HEK293 (cell line): Measurements from ENCODE around the gene STARD8.
A peak's percentile ranks its signal among the peaks of the same experiment; 100 is the strongest.

Experiments
- CTCF ChIA-PET: fragments of 350-600 bp; formaldehyde crosslinking; extraction: SDS; loops from one replicate; lab custom pipeline; 2021; ENCODE audit warnings: antibody characterized with exemption; lab: Yijun Ruan, JAX
- POLR2A ChIA-PET: fragments of 300-600 bp; formaldehyde crosslinking; extraction: SDS; loops from one replicate; lab custom pipeline; 2020; ENCODE audit warnings: antibody characterized with exemption, inconsistent platforms; lab: Yijun Ruan, JAX
- H3K27ac ChIP-seq: fragments of 200-500 bp; sonication (Bioruptor generic); 2 replicates; pipeline ENCODE4 v1.5.1; 2014; ENCODE audit warnings: low read depth, low read length, control low read depth, inconsistent platforms; ENCODE audit errors: extremely low read depth
- H3K36me3 ChIP-seq, 2 experiments: fragments of 200-500 bp in 1 of 2; sonication (Bioruptor generic) in 1 of 2; 1 replicate in 1 of 2; 2 replicates in 1 of 2; pipeline ENCODE4 v1.5.1; 2014 to 2017; ENCODE audit warnings: inconsistent platforms in 2 of 2, low read length in 2 of 2; ENCODE audit not compliant: control insufficient read depth in 2 of 2, insufficient read depth in 1 of 2
- H3K4me1 ChIP-seq: fragments of 200-500 bp; sonication (Bioruptor generic); 2 replicates; pipeline ENCODE4 v1.5.1; 2014; ENCODE audit warnings: mild to moderate bottlenecking, low read length, inconsistent platforms; ENCODE audit not compliant: control insufficient read depth, insufficient read depth
- H3K4me3 ChIP-seq: 2 replicates; pipeline ENCODE4 v1.5.1; 2011; ENCODE audit warnings: low read depth, mild to moderate bottlenecking, control low read depth, low read length, moderate library complexity
- H3K9me3 ChIP-seq: fragments of 200-500 bp; sonication (Bioruptor generic); 2 replicates; pipeline ENCODE4 v1.5.1; 2014; ENCODE audit warnings: low read depth, low read length, inconsistent platforms; ENCODE audit not compliant: control insufficient read depth, insufficient read depth
- EGR2 ChIP-seq: fragments of 450-650 bp; formaldehyde crosslinking; IDR thresholded peaks from 2 replicates; pipeline ENCODE4 v1.5.1; 2016; ENCODE audit warnings: low read depth, missing biosample characterization, missing genetic modification characterization
- GFI1B ChIP-seq: fragments of 450-650 bp; formaldehyde crosslinking; IDR thresholded peaks from 2 replicates; pipeline ENCODE4 v1.5.1; 2016; ENCODE audit warnings: missing biosample characterization, missing genetic modification characterization
- GLI2 ChIP-seq: fragments of 450-650 bp; formaldehyde crosslinking; IDR thresholded peaks from 2 replicates; pipeline ENCODE4; 2017; ENCODE audit warnings: missing biosample characterization, missing genetic modification characterization, low read depth, borderline replicate concordance
- GLIS2 ChIP-seq: fragments of 450-650 bp; formaldehyde crosslinking; IDR thresholded peaks from 2 replicates; pipeline ENCODE4 v1.5.1; 2016; ENCODE audit warnings: missing biosample characterization, missing genetic modification characterization
- KLF9 ChIP-seq: fragments of 450-650 bp; formaldehyde crosslinking; IDR thresholded peaks from 2 replicates; pipeline ENCODE4 v1.5.1; 2016; ENCODE audit warnings: missing biosample characterization, missing genetic modification characterization, low read depth
- SCRT1 ChIP-seq: fragments of 450-650 bp; formaldehyde crosslinking; IDR thresholded peaks from 2 replicates; pipeline ENCODE4 v1.5.1; 2016; ENCODE audit warnings: missing biosample characterization, missing genetic modification characterization, borderline replicate concordance
- SP2 ChIP-seq: fragments of 450-650 bp; formaldehyde crosslinking; IDR thresholded peaks from 2 replicates; pipeline ENCODE4 v1.5.1; 2016; ENCODE audit warnings: missing biosample characterization, missing genetic modification characterization
- SP7 ChIP-seq: fragments of 450-650 bp; formaldehyde crosslinking; IDR thresholded peaks from 2 replicates; pipeline ENCODE4 v1.5.1; 2016; ENCODE audit warnings: missing biosample characterization, missing genetic modification characterization
- YY2 ChIP-seq: fragments of 450-650 bp; formaldehyde crosslinking; IDR thresholded peaks from 2 replicates; pipeline ENCODE4 v1.5.1; 2016; ENCODE audit warnings: missing biosample characterization, missing genetic modification characterization
- ZBTB7A ChIP-seq: fragments of 450-650 bp; formaldehyde crosslinking; IDR thresholded peaks from 2 replicates; pipeline ENCODE4 v1.5.1; 2016; ENCODE audit warnings: low read depth, missing biosample characterization, missing genetic modification characterization
- ZBTB8A ChIP-seq: fragments of 450-650 bp; formaldehyde crosslinking; IDR thresholded peaks from 2 replicates; pipeline ENCODE4 v1.5.1; 2016; ENCODE audit warnings: missing biosample characterization, missing genetic modification characterization
- ZFP41 ChIP-seq: fragments of 450-650 bp; formaldehyde crosslinking; IDR thresholded peaks from 2 replicates; pipeline ENCODE4 v1.5.1; 2016; ENCODE audit warnings: missing biosample characterization, missing genetic modification characterization, borderline replicate concordance
- ZNF133 ChIP-seq: fragments of 450-650 bp; formaldehyde crosslinking; IDR thresholded peaks from 2 replicates; pipeline ENCODE4 v1.5.1; 2016; ENCODE audit warnings: missing biosample characterization, missing genetic modification characterization
- ZNF157 ChIP-seq: fragments of 450-650 bp; formaldehyde crosslinking; IDR thresholded peaks from 2 replicates; pipeline ENCODE4 v1.5.1; 2016; ENCODE audit warnings: missing biosample characterization, missing genetic modification characterization
- ZNF274 ChIP-seq, 2 experiments: fragments of 200-500 bp in 1 of 2; fragments of 450-650 bp in 1 of 2; sonication (Bioruptor generic) in 1 of 2; formaldehyde crosslinking in 1 of 2; IDR thresholded peaks; 2 replicates each; pipeline versions ENCODE4 v1.5.1 to v1.6.1; 2014 to 2016; ENCODE audit warnings: borderline replicate concordance in 1 of 2, inconsistent platforms in 1 of 2, low read length in 1 of 2, missing biosample characterization in 1 of 2, missing genetic modification characterization in 1 of 2
- ZNF311 ChIP-seq: fragments of 450-650 bp; formaldehyde crosslinking; IDR thresholded peaks from 2 replicates; pipeline ENCODE4 v1.5.1; 2017; ENCODE audit warnings: missing biosample characterization, missing genetic modification characterization, borderline replicate concordance
- ZNF341 ChIP-seq: fragments of 450-650 bp; formaldehyde crosslinking; IDR thresholded peaks from 2 replicates; pipeline ENCODE4; 2016; ENCODE audit warnings: low read depth, missing biosample characterization, missing genetic modification characterization
- ZNF473 ChIP-seq: fragments of 450-650 bp; formaldehyde crosslinking; IDR thresholded peaks from 2 replicates; pipeline ENCODE4 v1.5.1; 2017; ENCODE audit warnings: missing biosample characterization, missing genetic modification characterization
- ZNF660 ChIP-seq: fragments of 450-650 bp; IDR thresholded peaks from 2 replicates; pipeline ENCODE4 v1.5.1; 2018; ENCODE audit warnings: missing biosample characterization, mild to moderate bottlenecking, missing genetic modification characterization
- ZNF670 ChIP-seq: fragments of 450-650 bp; formaldehyde crosslinking; IDR thresholded peaks from 2 replicates; pipeline ENCODE4 v1.5.1; 2016; ENCODE audit warnings: missing biosample characterization, missing genetic modification characterization, low read depth
- ZNF677 ChIP-seq: fragments of 450-650 bp; IDR thresholded peaks from 2 replicates; pipeline ENCODE4 v1.5.0; 2018; ENCODE audit warnings: missing biosample characterization, mild to moderate bottlenecking, missing genetic modification characterization, moderate library complexity
- ZNF777 ChIP-seq: fragments of 450-650 bp; formaldehyde crosslinking; IDR thresholded peaks from 2 replicates; pipeline ENCODE4 v1.5.1; 2017; ENCODE audit warnings: missing biosample characterization, missing genetic modification characterization, borderline replicate concordance
- TF ChIP-seq, protein P1 (sequence below): fragments of 450-650 bp; formaldehyde crosslinking; IDR thresholded peaks from 2 replicates; pipeline ENCODE4 v1.5.1; 2017; ENCODE audit warnings: missing biosample characterization, missing genetic modification characterization
- TF ChIP-seq, protein P2 (sequence below): fragments of 450-650 bp; formaldehyde crosslinking; IDR thresholded peaks from 2 replicates; pipeline ENCODE4 v1.5.1; 2016; ENCODE audit warnings: missing biosample characterization, missing genetic modification characterization

The STARD8 gene

DNA sequence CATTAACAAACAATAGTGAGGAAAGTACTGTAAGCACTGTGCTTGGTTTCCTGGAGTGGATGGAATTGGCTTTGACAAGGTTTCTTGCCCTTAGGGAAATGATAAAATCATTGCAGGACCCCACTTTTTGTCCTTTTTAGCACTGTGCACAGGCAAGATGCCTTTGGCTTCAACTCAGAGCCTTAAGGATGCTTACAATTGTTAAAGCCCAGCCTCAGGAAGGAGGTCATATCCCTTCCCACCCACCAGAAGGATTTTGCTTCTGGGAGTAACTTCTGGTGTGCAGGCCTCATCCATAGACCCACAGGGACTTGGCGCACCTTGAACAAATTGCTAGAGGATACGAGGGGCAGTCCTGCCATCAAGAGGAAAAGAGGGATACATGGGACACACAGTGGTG lies 44.5 kb downstream of the STARD8 start:
- Histone ChIP-seq H3K4me1 (no peaks in the 10 kb centered on the region), H3K36me3 (no peaks in the 10 kb centered on the region), H3K9me3 (no peaks in the 10 kb centered on the region), H3K27ac (no peak overlapping the region), H3K4me3 (no peak overlapping the region)
- POLR2A ChIA-PET, result no interaction called here
- TF ChIP-seq ZFP41 (tag by site-specific recombination) (no peak), YY2 (tag by site-specific recombination) (no peak), ZNF473 (tag by site-specific recombination) (no peak), ZNF341 (tag by site-specific recombination) (no peak), ZNF677 (tag by site-specific recombination) (no peak)
- CTCF ChIA-PET, result no interaction called here

DNA sequence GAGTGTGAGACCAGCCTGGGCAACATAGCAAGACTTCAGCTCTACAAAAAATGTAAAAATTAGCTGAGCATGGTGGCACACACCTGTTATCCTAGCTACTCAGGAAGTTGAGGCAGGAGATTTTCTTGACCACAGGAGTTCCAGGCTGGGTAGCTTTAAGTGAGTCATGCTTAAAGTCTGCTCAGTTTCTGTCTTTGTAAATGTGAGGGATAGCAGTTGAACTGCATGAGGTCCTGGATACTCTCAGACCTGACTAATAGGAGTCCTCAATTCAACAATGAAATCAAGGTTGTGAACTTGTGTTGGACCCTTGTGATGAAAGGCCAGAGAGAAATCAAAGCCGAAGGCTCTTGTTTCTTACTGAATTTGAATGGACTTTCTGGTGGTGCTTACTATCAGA lies 45.2 kb downstream of the STARD8 start:
- no peak overlapping the region for H3K27ac ChIP-seq
- no peaks in the 10 kb centered on the region for H3K4me1 ChIP-seq
- H3K4me3 ChIP-seq, result no peak overlapping the region
- POLR2A ChIA-PET, result no interaction called here
- CTCF ChIA-PET, result interaction anchor here (0.7 kb wide), 1 partner anchor 573 kb away, joined by 3 read pairs; no protein-coding TSS in a partner anchor
- TF ChIP-seq SP7 (tag by site-specific recombination), result no peak
- no peak for TF ChIP-seq SCRT1 (tag by site-specific recombination)
- no peak for TF ChIP-seq ZNF660 (tag by site-specific recombination)
- TF ChIP-seq ZNF133, result peak; percentile 24; the same call in 1 of the 2 replicates
- no peaks in the 10 kb centered on the region for H3K9me3 ChIP-seq
- H3K36me3 ChIP-seq, result no peaks in the 10 kb centered on the region

DNA sequence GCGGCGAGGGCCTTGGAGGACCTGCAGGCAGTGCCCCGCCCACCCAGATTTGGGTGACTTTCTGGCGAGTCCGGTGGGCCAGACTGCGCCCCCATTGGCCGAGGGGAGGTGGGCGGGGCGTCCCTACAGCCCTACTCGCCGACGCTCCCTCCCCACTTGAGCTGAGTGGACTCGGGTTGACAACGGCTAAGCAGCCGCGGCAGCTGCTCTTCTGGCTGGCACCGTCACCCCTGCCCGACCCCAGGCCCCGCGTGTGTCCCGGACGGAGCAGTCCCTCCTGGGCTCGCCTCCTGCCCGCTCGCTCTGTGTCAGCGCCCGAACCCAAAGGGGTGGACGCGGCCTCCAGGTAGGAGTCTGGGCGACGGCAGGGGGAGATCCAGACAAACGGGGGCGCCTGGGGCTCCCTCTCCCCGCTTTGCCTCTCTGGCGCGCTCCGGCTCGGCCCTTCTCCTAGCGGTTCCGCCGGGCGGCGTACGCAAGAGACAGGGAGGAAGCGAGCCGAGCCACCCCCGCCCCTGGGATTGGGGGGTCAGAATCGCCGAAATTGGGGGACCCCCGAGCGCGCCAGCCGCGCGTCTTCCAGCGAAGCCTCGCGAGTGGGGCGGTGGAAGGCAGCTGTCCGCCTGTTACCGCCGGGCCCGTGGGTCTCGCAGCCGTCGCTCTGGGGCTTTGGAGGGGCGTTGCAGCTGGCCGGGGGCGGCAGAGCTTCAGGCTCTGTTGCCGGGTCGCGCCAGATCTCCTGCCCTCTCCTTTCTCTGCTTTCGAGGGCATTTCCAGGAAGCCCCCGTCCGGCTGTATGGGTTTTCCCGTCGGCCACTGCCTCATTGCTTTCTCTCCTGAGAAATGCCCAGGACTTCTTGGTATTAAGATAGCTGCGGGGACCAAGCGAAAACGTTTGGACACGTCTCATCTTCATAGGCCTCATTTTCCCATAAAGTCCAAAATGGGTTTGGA lies 46.3 kb downstream of the STARD8 start:
- ChIA-PET CTCF (interaction anchor here (0.6 to 0.7 kb wide), 2 partner anchors 455 to 572 kb away, joined by 3 read pairs; no protein-coding TSS in a partner anchor), POLR2A (no interaction called here)
- Histone ChIP-seq H3K4me3 (peak overlapping the region; percentile 29), H3K36me3 (no peaks in the 10 kb centered on the region), H3K27ac (no peak overlapping the region), H3K4me1 (no peaks in the 10 kb centered on the region), H3K9me3 (no peaks in the 10 kb centered on the region)
- no peak for TF ChIP-seq ZBTB7A (tag by site-specific recombination)
- TF ChIP-seq, protein P1, sequence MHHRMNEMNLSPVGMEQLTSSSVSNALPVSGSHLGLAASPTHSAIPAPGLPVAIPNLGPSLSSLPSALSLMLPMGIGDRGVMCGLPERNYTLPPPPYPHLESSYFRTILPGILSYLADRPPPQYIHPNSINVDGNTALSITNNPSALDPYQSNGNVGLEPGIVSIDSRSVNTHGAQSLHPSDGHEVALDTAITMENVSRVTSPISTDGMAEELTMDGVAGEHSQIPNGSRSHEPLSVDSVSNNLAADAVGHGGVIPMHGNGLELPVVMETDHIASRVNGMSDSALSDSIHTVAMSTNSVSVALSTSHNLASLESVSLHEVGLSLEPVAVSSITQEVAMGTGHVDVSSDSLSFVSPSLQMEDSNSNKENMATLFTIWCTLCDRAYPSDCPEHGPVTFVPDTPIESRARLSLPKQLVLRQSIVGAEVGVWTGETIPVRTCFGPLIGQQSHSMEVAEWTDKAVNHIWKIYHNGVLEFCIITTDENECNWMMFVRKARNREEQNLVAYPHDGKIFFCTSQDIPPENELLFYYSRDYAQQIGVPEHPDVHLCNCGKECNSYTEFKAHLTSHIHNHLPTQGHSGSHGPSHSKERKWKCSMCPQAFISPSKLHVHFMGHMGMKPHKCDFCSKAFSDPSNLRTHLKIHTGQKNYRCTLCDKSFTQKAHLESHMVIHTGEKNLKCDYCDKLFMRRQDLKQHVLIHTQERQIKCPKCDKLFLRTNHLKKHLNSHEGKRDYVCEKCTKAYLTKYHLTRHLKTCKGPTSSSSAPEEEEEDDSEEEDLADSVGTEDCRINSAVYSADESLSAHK (tag by site-specific recombination), result no peak
- TF ChIP-seq ZNF157, result no peak
- TF ChIP-seq SCRT1 (tag by site-specific recombination), result no peak
- peak; percentile 33; the same call in 1 of the 2 replicates for TF ChIP-seq ZBTB8A
- TF ChIP-seq GLI2 (tag by site-specific recombination), result no peak
- TF ChIP-seq EGR2 (tag by site-specific recombination), result peak; percentile 19; the same call in 1 of the 2 replicates
- TF ChIP-seq, protein P2, sequence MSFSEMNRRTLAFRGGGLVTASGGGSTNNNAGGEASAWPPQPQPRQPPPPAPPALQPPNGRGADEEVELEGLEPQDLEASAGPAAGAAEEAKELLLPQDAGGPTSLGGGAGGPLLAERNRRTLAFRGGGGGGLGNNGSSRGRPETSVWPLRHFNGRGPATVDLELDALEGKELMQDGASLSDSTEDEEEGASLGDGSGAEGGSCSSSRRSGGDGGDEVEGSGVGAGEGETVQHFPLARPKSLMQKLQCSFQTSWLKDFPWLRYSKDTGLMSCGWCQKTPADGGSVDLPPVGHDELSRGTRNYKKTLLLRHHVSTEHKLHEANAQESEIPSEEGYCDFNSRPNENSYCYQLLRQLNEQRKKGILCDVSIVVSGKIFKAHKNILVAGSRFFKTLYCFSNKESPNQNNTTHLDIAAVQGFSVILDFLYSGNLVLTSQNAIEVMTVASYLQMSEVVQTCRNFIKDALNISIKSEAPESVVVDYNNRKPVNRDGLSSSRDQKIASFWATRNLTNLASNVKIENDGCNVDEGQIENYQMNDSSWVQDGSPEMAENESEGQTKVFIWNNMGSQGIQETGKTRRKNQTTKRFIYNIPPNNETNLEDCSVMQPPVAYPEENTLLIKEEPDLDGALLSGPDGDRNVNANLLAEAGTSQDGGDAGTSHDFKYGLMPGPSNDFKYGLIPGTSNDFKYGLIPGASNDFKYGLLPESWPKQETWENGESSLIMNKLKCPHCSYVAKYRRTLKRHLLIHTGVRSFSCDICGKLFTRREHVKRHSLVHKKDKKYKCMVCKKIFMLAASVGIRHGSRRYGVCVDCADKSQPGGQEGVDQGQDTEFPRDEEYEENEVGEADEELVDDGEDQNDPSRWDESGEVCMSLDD, result peak; percentile 39; the same call in 1 of the 2 replicates
- 0 out of 2 replicates have a peak, but pooled peaks have one; percentile 24 for TF ChIP-seq GLIS2 (tag by site-specific recombination)
- TF ChIP-seq KLF9 (tag by site-specific recombination), result peak; percentile 72
- peak; percentile 75 for TF ChIP-seq SP2 (tag by site-specific recombination)
- TF ChIP-seq GFI1B (tag by site-specific recombination), result no peak
- TF ChIP-seq ZNF274 (IDR thresholded peaks at IDR 0.05; ENCODE audit: low read length), result no peak
- no peak for TF ChIP-seq ZNF274 (tag by site-specific recombination; IDR thresholded peaks at IDR 0.05; ENCODE audit: borderline replicate concordance)
- TF ChIP-seq ZNF777 (tag by site-specific recombination), result 0 out of 2 replicates have a peak, but pooled peaks have one; percentile 12
- TF ChIP-seq ZNF311, result no peak
- TF ChIP-seq ZNF670, result no peak
